Stimulated activated effector memory CD8-positive, alpha-beta T cell treated with anti-CD3 and anti-CD28 coated beads, Interleukin-12 subunit alpha, Interleukin-12 subunit beta, amount 100 ng/mL, for 72 hours (primary cell): Measurements from ENCODE around the gene CHMP4A.

ENCODE experiments used
- ATAC-seq: fragments of 150-1000 bp; cut with Tn5 transposase; 2 replicates; pipeline ENCODE4 v1.10.0; 2021
- DNase-seq, 2 donors: peaks; one replicate each; pipeline ENCODE4 v3.0.0; 2021 to 2022; ENCODE audit warnings: low spot score in 2 of 2
- H3K27ac Mint-ChIP-seq: one replicate; pipeline ENCODE4 v1.8.0; 2022; ENCODE audit warnings: mild to moderate bottlenecking, mixed read lengths
- H3K36me3 Mint-ChIP-seq: one replicate; pipeline ENCODE4 v1.8.0; 2022; ENCODE audit warnings: mild to moderate bottlenecking, mixed read lengths
- H3K4me1 Mint-ChIP-seq: one replicate; pipeline ENCODE4 v1.8.0; 2022; ENCODE audit warnings: mixed read lengths
- H3K4me3 Mint-ChIP-seq: one replicate; pipeline ENCODE4 v1.8.0; 2022; ENCODE audit warnings: mild to moderate bottlenecking, mixed read lengths
- H3K9me3 Mint-ChIP-seq: one replicate; pipeline ENCODE4 v1.8.0; 2022; ENCODE audit warnings: mixed read lengths

CHMP4A gene, protein sequence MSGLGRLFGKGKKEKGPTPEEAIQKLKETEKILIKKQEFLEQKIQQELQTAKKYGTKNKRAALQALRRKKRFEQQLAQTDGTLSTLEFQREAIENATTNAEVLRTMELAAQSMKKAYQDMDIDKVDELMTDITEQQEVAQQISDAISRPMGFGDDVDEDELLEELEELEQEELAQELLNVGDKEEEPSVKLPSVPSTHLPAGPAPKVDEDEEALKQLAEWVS

DNA sequence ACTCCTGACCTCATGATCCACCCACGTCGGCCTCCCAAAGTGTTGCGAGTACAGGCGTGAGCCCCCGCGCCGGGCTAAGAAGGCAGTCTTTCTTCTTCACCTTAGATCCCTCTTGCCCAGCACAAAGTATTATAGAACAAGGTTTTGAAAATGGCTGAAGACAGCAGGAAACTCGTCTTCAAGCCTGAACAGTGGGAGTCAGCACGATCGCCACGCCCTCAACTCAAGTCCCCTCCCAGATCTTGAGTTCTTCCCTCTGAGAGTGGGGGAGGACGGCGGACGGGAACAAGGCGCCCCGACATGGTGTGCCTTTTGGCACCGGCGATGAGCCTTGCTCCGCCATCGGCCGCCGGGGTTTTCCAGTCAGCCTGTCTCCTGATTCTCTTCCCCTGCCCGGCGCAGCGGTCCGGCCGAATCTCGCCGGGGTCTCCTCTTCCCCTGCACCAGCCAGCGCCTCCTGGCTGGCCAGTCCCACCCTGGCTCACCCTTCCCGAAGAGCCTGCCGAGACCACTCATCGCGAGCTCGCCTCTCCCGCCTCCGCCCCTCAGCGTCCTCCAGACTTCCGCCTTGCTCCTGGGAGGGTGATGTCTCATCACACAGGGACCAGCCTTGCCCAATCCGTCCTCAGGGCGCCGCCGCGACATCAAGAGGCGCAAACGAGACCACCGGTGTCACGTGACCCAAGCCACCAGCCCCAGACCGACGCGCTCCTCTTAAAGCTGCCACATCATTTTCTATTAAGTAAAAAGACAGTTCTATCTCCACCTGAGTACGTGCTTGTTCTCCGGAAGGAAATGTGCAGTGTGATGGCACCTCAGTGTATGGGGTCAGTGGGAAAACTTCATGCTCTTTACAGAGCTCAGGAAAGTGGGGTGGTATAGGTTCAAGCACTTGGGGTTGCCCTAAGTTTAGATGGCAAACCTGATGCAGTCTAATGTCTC is at the start of gene CHMP4A:
Gene CHMP4A (minus strand): TSS at position 565 of the 942 bp plus-strand sequence. CDS start 49 bp downstream, at position 516.
- H3K27ac Mint-ChIP-seq: peak within 1 kb of the TSS; percentile 98

DNA sequence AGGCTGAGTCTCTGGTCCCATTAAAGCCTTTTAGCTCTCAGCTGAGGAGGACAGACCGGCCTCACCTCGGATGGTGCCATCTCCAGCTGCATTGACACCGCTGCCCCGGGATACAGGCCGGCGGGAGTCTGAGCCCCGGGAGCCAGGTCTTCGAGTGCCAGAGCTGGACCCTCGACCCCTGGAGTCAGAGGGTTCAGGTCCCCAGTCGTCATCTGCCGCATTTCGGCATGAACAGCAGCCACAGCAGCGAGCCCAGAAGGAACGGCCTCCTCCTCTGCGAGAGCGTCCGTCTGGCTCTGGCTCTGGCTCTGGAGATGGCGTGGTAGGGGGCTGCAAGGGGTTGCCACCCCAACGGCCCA is 48.7 kb upstream of the CHMP4A start:
- Mint-ChIP-seq H3K36me3 (peaks cover 3% of the 10 kb centered on the region), H3K27ac (no peak overlapping the region), H3K4me1 (peaks cover 8% of the 10 kb centered on the region)

More for the DNA sequence above, at the start of gene CHMP4A:
- Mint-ChIP-seq H3K36me3 (peaks cover 94% of the 10 kb centered on the region), H3K9me3 (no peaks in the 10 kb centered on the region), H3K4me1 (peaks cover 63% of the 10 kb centered on the region), H3K4me3 (peak within 1 kb of the TSS; percentile 91)
- ATAC-seq (peak; percentile 89), DNase-seq (peak; percentile 83 to 97)

DNA sequence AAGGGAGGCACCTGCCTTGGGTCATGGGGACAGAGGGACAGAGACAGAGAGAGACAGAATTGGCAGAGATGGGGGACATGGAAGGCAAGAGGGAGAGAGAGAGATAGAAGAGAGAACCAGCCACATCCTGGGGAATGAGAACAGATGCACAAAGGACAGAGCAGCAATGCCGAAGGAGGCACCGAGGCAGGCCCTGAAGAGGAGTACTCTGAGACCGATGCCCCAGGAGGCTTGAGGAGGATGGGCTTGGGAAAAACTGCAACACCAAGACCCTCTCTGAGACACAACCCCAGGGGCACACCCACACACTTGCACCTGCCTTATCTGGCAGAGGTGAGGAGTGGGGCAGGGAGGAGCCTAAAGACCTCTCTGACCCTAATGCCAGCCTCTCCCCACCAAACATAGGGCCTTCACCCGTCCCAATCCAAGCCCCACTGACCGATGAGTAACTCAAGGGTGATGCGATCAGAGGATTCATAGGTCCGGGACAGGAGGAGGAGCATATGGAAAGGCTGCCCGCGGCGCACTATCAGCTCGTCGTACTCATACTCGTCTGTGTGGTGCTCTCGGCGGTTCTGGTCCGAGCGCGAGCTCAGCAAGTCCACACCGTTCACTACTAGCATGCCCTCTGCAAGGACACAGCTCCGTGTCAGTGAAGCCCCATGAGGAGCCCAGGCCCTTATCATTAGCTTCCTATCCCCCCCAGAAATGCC is 48.1 kb upstream of the CHMP4A start:
- Mint-ChIP-seq H3K9me3 (no peaks in the 10 kb centered on the region), H3K4me1 (peaks cover 3% of the 10 kb centered on the region), H3K4me3 (no peak overlapping the region), H3K36me3 (no peaks in the 10 kb centered on the region), H3K27ac (peak overlapping the region; percentile 49)
- ATAC-seq (no peak), DNase-seq (no peak)

More for the DNA sequence above, 48.7 kb upstream of the CHMP4A start:
- no peak overlapping the region for H3K4me3 Mint-ChIP-seq
- H3K9me3 Mint-ChIP-seq: no peaks in the 10 kb centered on the region
- no peak for DNase-seq
- ATAC-seq: no peak

DNA sequence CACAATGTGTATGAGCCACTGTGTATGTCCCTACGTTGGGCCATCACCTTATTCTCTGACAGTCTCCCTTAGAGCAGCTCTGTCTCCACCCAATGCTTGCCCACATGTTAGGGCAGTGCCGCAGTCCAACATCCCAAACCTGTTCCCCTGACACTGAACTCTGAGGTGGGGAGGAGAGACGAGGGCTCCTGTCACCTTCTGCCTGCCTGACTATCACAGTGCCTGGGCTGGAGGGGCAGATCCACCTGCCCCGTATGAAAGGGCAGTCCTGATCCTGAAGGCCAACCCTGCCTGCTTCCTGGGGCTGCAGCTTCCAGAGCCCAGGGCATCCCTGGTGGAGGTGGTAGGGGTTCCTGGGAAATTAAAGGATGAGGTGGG is 47.5 kb upstream of the CHMP4A start:
- ATAC-seq (no peak), DNase-seq (no peak)
- H3K4me1 Mint-ChIP-seq: no peaks in the 10 kb centered on the region
- H3K9me3 Mint-ChIP-seq: no peaks in the 10 kb centered on the region
- no peaks in the 10 kb centered on the region for H3K36me3 Mint-ChIP-seq
- H3K4me3 Mint-ChIP-seq: no peak overlapping the region
- H3K27ac Mint-ChIP-seq: peak overlapping the region; percentile 49

DNA sequence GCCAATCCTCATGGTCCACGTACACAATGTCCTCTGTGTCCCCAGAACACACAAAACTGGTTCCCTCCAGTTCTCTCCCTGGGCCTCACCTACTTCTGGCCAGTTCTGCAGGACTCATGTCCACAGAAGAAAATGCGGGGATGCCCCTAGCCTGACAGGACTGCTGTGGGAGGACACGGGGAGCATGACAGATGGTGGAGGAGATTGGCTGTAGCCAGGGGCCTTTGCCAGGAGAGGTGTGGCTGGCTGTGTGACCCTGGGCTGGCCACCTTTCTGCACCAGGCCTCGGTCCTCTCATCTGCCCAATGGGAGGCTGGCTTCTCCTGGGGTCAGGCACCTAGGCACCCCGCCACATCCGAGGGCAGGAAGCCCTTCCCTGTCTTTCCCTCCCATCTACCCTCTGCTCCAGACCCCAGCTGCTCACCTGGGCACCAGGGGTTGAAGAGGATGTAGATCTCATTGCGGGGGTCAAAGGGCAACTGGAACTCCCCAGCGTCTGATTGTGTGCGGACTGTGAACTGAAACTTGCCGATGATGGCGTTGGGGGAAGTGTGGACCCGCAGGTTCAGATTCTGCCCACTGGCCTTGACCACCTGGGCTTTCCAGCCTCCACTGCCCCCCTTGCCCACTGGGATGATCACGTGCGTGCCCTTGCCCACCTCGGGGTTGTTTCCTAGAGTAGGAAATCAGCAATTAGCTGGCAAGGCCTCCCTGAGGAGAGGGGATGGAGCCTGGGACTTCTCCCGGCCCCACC is 46.9 kb upstream of the CHMP4A start:
- H3K27ac Mint-ChIP-seq: no peak overlapping the region
- DNase-seq (no peak), ATAC-seq (no peak)
- H3K4me1 Mint-ChIP-seq: no peaks in the 10 kb centered on the region
- H3K4me3 Mint-ChIP-seq: no peak overlapping the region
- no peaks in the 10 kb centered on the region for H3K9me3 Mint-ChIP-seq
- peaks cover 2% of the 10 kb centered on the region for H3K36me3 Mint-ChIP-seq

DNA sequence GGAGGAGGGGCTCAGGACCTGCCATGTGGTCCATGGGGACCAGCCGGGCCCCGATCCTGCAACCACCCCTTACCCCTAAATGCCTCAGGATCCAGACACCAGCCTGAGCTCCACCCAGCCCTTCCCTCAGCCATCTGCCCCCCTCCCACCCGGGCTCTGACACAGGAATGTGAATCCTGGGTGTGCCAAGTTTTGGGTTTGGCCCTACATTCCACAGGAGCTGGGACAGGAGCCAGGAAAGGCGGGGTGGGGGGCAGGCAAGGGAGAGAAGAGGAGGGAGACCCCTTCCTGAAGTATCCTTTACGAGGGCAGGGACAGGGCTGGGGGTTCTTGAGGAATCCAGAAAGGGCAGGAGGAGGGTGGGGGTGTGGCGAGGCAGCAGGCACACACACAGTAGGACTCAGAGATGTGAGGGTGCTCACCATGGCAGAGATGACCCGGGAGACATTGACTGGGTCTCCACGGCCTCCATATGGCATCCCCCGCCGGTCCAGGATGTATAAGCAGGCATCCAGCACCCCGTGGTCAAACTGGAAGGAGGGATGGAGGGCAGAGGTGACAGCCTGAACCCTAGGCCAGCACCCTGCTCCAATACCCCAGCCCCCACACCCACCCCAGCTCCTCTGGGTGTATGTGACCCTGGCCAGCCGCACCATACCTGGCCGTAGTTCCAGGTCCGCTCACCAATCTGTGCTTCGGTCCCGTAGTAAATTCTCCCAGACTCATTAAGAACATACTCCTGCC is 46.2 kb upstream of the CHMP4A start:
- H3K9me3 Mint-ChIP-seq: no peaks in the 10 kb centered on the region
- ATAC-seq: no peak
- DNase-seq: no peak
- no peaks in the 10 kb centered on the region for H3K4me1 Mint-ChIP-seq
- peaks cover 5% of the 10 kb centered on the region for H3K36me3 Mint-ChIP-seq
- no peak overlapping the region for H3K27ac Mint-ChIP-seq
- H3K4me3 Mint-ChIP-seq: no peak overlapping the region

DNA sequence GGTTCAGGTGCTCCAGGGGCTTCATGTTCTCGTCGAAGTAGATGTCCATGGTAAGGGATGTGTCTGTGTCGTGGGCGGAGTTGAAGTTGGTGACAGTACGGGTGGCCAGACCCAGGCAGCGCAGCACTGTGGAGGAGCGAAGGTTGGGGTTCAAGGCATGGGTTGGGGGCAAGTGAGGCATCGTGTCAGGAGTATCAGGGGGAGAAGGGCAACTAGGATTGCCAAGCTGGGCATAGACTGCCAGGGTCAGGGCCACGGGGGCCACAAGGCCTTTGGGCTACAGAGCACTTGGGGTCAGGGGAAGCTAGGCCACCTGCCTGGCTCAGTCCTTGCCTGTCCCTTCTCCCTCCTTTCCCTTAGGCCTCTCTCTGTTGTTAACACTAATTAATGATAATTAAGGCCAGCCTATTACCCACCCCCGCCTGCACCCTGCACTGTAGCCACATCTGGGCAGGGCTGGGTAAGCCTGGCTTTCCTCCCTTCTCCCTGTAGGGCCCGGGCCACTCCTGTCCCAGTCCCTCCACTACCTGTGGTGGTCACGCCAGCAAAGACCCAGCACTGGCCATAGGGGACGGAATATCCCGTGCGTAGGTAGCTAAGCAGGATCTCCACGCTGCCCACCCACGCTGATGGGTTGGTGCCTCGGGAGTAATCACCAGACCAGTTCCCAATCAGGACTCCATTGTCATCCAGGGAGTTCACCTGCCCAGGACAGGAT is 45.4 kb upstream of the CHMP4A start:
- Mint-ChIP-seq H3K36me3 (peaks cover 5% of the 10 kb centered on the region), H3K4me3 (no peak overlapping the region), H3K9me3 (no peaks in the 10 kb centered on the region), H3K4me1 (no peaks in the 10 kb centered on the region), H3K27ac (no peak overlapping the region)
- ATAC-seq (no peak), DNase-seq (no peak)

DNA sequence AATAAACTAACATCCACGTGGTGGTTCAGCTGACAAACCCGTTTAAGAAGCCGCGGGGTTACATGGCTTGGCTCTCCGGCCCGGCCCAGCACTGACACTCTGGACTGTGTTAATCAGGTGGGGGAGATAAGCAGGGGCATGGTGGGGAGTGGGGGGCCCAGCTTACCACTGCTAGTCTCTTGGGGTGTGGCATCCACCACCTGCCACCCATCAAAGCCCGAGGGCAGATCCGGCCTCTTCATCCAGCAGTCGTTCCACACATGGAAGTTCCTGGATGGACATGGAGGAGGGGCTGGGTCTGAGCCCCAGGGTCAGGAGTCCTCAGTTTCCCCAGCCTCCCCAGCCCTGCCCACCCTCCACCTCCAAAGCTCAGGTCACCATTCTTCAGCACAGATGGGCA is 44.8 kb upstream of the CHMP4A start:
- H3K27ac Mint-ChIP-seq: no peak overlapping the region
- no peaks in the 10 kb centered on the region for H3K9me3 Mint-ChIP-seq
- H3K4me1 Mint-ChIP-seq: no peaks in the 10 kb centered on the region
- H3K36me3 Mint-ChIP-seq: peaks cover 5% of the 10 kb centered on the region
- ATAC-seq (no peak), DNase-seq (no peak)
- H3K4me3 Mint-ChIP-seq: no peak overlapping the region

DNA sequence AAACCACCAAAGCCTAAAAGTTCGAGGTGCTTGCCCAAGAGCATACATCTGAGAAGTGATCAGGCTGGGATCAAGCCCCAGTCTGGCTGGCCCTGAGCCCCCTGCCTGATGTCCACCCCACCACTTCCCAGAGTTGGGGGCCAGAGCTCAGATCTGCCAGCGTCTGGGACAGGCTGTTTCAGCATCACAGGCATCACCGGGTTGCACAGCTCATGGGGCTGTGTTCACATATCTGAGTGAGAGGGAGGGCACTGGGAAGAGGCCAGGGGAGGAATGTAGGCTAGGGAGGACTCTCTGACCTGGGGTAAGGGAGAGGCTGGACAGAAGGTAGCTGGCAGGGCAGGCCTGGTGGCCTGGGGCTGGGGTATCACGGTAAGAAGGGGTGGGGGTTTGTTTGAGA is 43.7 kb upstream of the CHMP4A start:
- Mint-ChIP-seq H3K27ac (peak overlapping the region; percentile 68), H3K4me1 (no peaks in the 10 kb centered on the region), H3K36me3 (peaks cover 5% of the 10 kb centered on the region), H3K9me3 (no peaks in the 10 kb centered on the region), H3K4me3 (no peak overlapping the region)
- ATAC-seq (no peak), DNase-seq (no peak)

DNA sequence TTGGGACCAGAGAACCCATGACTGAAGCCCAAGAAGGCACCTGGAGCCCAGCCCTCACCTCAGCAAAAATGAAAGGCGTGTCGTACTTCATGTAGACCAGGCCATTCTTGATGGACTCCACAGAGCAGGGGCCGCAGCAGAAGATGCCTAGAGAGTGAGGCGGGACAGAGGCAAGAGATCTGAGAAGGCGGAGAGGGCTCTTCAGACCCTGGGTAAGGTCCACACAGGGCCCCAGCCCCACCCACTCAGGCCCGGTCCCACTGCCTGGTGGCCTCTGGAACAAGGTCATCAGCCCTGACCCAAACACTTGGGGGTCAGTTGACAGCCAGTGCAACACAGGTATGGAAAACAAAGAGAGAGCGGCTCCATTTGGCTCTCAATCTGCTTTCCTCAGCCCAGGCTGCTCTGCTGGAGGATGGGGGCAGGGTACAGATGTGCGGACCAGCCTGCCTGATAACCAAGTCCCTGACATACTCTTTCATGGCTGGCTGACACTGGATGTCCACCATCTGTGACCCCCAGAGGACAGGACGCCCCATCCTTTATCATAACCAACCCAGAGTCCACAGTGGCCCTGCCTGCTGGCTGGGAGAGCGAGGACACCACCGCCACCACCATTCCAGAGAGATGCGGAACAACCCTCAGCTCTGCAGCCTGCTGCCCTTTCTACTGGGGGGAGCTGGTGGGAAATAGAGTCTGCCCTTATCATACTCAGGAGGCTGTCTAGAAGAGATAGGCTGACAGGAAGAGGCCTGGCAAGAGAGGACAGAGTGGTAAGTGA is 42.8 kb upstream of the CHMP4A start:
- H3K4me1 Mint-ChIP-seq: no peaks in the 10 kb centered on the region
- peaks cover 5% of the 10 kb centered on the region for H3K36me3 Mint-ChIP-seq
- ATAC-seq: no peak
- H3K9me3 Mint-ChIP-seq: no peaks in the 10 kb centered on the region
- no peak for DNase-seq
- H3K4me3 Mint-ChIP-seq: no peak overlapping the region
- H3K27ac Mint-ChIP-seq: peak overlapping the region; percentile 68

DNA sequence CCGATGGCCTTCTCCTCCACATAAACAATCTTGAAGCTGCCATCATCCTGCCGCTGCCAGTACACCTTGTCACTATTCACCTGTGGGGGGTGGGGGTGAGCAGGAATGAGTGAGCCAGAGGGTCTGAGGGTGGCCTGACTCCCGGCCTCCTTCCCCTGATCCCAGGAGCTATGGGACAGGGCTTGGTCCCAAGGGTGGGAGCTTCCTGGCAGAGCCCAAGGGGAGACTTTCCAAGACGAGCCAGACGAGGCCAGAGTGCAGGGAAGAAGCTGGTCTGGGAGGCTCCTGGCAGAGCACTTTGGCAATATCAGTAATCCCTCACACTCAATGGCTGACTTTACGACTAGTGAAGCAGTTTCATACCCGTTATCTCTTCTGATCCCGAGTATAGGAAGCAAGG is 42.1 kb upstream of the CHMP4A start:
- H3K4me3 Mint-ChIP-seq: no peak overlapping the region
- no peaks in the 10 kb centered on the region for H3K9me3 Mint-ChIP-seq
- H3K27ac Mint-ChIP-seq: no peak overlapping the region
- H3K4me1 Mint-ChIP-seq: peaks cover 3% of the 10 kb centered on the region
- DNase-seq: no peak
- peaks cover 5% of the 10 kb centered on the region for H3K36me3 Mint-ChIP-seq
- no peak for ATAC-seq

DNA sequence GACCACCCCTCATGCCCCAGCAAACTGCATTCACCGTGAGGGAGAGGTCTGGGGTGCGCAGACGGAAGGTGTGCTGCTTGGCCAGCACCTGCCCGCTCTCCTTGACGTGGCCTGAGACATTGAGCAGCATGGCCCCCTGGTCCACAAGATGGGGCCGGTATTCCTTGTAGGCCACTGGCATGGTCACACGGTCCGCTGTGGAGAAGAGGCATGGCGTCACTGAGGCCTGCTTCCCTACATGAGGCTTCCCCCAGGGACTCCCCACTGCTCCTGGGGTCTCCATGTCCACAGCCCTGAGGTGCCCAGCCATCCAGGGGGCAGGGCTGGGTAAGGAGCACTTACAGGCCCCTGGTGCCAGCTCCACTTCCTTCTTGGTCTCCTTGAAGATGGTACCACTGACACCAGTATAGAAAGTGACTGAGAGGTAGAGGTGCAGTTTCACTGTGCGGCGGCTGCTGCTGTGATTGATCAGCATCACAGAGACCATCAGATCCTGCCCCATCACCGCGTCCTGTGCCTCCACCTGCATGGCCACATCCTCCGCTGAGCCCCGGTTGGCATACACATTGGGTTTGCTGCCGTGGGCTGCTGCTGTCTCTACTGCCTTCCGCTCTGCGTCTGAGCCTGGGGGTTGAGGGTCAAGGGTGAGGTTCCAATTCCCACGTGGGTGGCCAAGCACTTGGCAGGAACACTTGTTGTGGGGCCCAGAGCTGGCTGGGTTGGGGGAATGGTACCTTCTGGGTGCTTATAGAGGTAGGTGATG is 41.5 kb upstream of the CHMP4A start:
- H3K27ac Mint-ChIP-seq: no peak overlapping the region
- H3K36me3 Mint-ChIP-seq: peaks cover 5% of the 10 kb centered on the region
- H3K4me3 Mint-ChIP-seq: no peak overlapping the region
- ATAC-seq (no peak), DNase-seq (no peak)
- no peaks in the 10 kb centered on the region for H3K9me3 Mint-ChIP-seq
- H3K4me1 Mint-ChIP-seq: peaks cover 9% of the 10 kb centered on the region

DNA sequence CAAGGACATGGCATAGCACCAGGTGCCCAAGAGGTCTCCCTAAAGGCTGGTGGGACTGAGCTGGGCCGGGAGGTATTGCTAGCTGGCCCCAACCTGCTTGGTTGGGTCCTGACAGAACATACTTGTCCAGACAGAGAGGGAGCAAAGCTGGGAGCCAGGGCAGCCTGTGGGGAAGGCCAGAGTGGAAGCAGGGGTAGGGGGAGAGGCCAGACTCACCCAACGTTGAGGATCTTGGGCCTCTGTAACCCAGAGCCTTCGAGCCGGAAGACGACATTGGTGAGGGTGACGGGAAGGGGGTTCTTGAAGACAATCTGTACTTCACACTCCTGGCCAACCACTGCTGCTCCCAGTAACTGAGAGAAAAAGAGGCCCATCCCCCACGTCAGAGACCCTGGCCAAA is 40.6 kb upstream of the CHMP4A start:
- DNase-seq: no peak
- H3K36me3 Mint-ChIP-seq: peaks cover 5% of the 10 kb centered on the region
- no peak for ATAC-seq
- no peak overlapping the region for H3K27ac Mint-ChIP-seq
- no peak overlapping the region for H3K4me3 Mint-ChIP-seq
- H3K9me3 Mint-ChIP-seq: no peaks in the 10 kb centered on the region
- H3K4me1 Mint-ChIP-seq: peaks cover 14% of the 10 kb centered on the region
